ENCODE measurements around the gene FAM241B.

Gene FAM241B

GRCh38 chr10:69640196-69640980, 10.3 kb downstream of the FAM241B start:
- no peaks in the 10 kb centered on the region for H3K36me3 ChIP-seq (ENCODE audit: control insufficient read depth, insufficient read depth, low read length)
- H3K79me2 ChIP-seq: no peaks in the 10 kb centered on the region
- no peak overlapping the region for H3K4me2 ChIP-seq (ENCODE audit: low read length)
- H3K4me3 ChIP-seq (ENCODE audit: low read depth, low read length): no peak overlapping the region
- no peaks in the 10 kb centered on the region for H3K4me1 ChIP-seq
- H2AFZ ChIP-seq: no peak overlapping the region
- H3K9ac ChIP-seq: no peak overlapping the region
- no peaks in the 10 kb centered on the region for H3K27me3 ChIP-seq (ENCODE audit: control insufficient read depth, insufficient read depth, low read length)
- no peak for TF ChIP-seq CTCF (IDR thresholded peaks at IDR 0.05)
- H3K9me3 ChIP-seq (ENCODE audit: control insufficient read depth, low read length): no peaks in the 10 kb centered on the region
- no peak overlapping the region for H3K27ac ChIP-seq

GRCh38 chr10:69641261-69641980, 11.4 kb downstream of the FAM241B start:
- H3K27ac ChIP-seq: no peak overlapping the region
- H3K36me3 ChIP-seq (ENCODE audit: control insufficient read depth, insufficient read depth, low read length): no peaks in the 10 kb centered on the region
- H3K4me3 ChIP-seq (ENCODE audit: low read depth, low read length): no peak overlapping the region
- H3K9me3 ChIP-seq (ENCODE audit: control insufficient read depth, low read length): no peaks in the 10 kb centered on the region
- H3K4me2 ChIP-seq (ENCODE audit: low read length): no peak overlapping the region
- H2AFZ ChIP-seq: no peak overlapping the region
- H3K4me1 ChIP-seq: no peaks in the 10 kb centered on the region
- no peak for TF ChIP-seq CTCF (IDR thresholded peaks at IDR 0.05)
- no peaks in the 10 kb centered on the region for H3K27me3 ChIP-seq (ENCODE audit: control insufficient read depth, insufficient read depth, low read length)
- no peak overlapping the region for H3K9ac ChIP-seq
- H3K79me2 ChIP-seq: no peaks in the 10 kb centered on the region

GRCh38 chr10:69642747-69643146, 12.7 kb downstream of the FAM241B start:
- no peak overlapping the region for H3K4me2 ChIP-seq (ENCODE audit: low read length)
- H3K9ac ChIP-seq: no peak overlapping the region
- H3K4me3 ChIP-seq (ENCODE audit: low read depth, low read length): no peak overlapping the region
- no peaks in the 10 kb centered on the region for H3K36me3 ChIP-seq (ENCODE audit: control insufficient read depth, insufficient read depth, low read length)
- no peaks in the 10 kb centered on the region for H3K79me2 ChIP-seq
- H3K9me3 ChIP-seq (ENCODE audit: control insufficient read depth, low read length): no peaks in the 10 kb centered on the region
- H3K4me1 ChIP-seq: no peaks in the 10 kb centered on the region
- no peaks in the 10 kb centered on the region for H3K27me3 ChIP-seq (ENCODE audit: control insufficient read depth, insufficient read depth, low read length)
- H2AFZ ChIP-seq: no peak overlapping the region
- H3K27ac ChIP-seq: no peak overlapping the region
- TF ChIP-seq CTCF (IDR thresholded peaks at IDR 0.05): no peak

GRCh38 chr10:69643779-69644657, 14.0 kb downstream of the FAM241B start:
- Histone ChIP-seq H3K27ac (no peak overlapping the region), H3K9me3 (ENCODE audit: control insufficient read depth, low read length) (no peaks in the 10 kb centered on the region), H3K27me3 (ENCODE audit: control insufficient read depth, insufficient read depth, low read length) (no peaks in the 10 kb centered on the region), H3K4me3 (ENCODE audit: low read depth, low read length) (no peak overlapping the region), H3K4me1 (no peaks in the 10 kb centered on the region), H3K79me2 (no peaks in the 10 kb centered on the region), H3K4me2 (ENCODE audit: low read length) (no peak overlapping the region), H3K36me3 (ENCODE audit: control insufficient read depth, insufficient read depth, low read length) (no peaks in the 10 kb centered on the region), H2AFZ (no peak overlapping the region), H3K9ac (no peak overlapping the region)
- no peak for TF ChIP-seq CTCF (IDR thresholded peaks at IDR 0.05)
